Activated CD8-positive, alpha-beta memory T cell treated with anti-CD3 and anti-CD28 coated beads, Interleukin-2, amount 50 U/mL, for 24 hours (primary cell): ENCODE results near the gene RIPK4.

ENCODE experiments used
- DNase-seq: peaks from one replicate; pipeline ENCODE4 v3.0.0-alpha.2; 2020; ENCODE audit errors: extremely low read depth

The RIPK4 gene

DNA sequence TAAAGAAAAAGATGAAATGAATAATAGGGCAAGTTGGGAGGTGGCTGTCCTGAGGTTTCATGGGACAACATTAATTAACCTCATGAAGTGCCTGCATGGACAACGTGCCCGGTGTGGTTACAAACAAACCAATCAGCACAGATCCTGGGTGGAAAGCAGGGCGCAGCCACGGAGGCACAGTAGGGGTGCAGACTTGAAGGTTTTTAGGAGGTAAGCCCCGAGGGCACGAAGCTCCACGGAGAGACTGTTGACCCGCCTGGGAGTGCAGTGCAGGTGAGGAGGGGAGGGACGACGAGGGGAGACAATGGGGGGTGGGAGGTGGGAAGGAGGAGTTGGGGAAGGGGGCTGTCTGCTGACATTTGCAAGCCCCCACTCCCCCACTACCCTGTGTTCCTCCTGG lies 2.3 kb upstream of the RIPK4 start:
- DNase-seq: no peak

DNA sequence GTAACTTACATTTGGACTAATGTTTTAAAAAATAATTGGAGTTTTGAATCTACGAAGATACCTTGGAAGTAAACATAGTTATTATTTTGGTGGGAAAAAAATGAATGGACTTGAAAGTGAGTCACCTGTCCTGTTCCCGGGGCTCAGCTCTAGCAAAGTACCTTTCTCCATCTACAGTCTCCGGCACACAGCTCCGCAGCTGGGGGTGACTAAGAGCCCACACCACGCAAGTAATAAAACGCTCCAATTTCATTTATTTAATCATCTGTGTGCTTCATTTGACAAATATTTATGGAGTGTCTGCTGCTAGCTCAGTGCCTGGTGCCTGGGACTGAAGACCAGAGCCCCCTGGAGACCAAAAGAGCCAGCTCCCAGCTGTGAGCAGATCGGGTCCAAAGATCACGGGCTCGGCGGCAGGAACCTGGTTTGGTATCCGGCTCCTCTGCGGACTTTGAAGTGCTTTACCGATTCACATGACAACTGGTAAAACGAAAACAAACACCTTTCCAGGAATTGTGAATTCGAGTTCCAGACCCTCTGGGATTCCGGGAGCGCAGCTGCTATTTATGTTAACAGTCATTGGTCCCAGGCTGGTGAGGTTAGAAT lies 1.7 kb upstream of the RIPK4 start:
- no peak for DNase-seq

DNA sequence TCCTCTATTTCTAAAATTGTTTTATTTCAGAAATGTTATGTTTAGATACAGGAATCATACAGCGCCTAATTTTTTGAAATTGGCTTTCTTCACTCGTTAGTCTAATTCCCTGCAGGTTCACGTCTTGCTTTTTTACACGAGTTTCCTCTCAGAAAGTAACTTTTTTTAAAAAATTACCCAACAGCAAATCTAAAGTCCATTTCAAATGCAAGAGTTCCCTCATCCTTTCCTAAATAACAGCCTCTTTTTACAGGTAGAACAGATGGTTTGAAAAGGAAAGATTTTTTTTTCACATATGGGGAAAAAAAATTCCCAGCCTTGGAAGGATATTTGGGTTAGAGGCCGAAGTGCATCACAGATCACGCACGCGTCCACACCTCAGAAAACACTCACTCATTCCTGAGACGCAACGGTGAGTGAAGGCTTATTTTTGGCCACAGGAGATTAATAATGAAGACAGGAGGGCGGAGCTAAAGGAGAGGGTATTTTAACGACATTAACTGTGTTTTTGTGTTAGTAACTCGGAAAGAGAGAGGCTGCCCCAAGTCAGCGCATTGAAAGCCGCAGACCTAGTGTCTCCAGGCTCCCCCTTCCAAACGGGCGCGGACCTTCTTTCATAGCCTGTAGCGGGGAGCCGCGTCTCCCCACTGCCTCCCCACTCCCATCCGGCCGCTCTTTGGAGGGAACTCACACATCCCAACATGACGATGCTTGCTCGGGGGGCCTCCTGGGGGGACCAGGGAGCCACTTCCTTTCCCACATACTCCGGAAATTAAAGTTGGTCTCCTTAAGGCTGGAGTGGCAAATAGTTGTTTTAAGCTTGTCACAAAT lies 969 bp upstream of the RIPK4 start:
- no peak for DNase-seq

GRCh38 chr21:41765973-41766882 lies 624 bp downstream of the RIPK4 start:
- no peak for DNase-seq

- no peak for DNase-seq
Observed at GRCh38 chr21:41765420-41765821, 1.4 kb downstream of the RIPK4 start.

GRCh38 chr21:41764558-41765419 lies 2.1 kb downstream of the RIPK4 start:
- DNase-seq: no peak

DNA sequence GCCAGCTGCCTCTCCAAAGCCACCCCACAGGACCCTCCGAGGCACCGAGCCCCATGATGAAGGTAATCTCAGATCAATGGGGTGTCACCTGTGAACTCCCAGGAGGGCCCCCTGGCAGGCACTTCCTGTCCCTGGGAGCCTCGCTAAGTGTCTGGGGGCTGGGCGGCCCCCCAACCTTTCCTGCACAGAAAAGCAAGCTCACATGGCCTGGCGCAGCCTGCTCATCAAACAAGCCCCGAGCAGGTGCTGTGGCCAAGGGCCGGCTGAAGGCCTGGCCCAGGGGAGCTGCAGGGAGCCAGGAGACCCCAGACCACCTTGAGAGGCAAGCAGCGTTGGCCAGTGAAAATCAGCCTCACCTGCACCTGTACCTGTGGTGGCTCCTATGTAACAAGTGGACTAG lies 2.9 kb downstream of the RIPK4 start:
- DNase-seq: no peak

DNA sequence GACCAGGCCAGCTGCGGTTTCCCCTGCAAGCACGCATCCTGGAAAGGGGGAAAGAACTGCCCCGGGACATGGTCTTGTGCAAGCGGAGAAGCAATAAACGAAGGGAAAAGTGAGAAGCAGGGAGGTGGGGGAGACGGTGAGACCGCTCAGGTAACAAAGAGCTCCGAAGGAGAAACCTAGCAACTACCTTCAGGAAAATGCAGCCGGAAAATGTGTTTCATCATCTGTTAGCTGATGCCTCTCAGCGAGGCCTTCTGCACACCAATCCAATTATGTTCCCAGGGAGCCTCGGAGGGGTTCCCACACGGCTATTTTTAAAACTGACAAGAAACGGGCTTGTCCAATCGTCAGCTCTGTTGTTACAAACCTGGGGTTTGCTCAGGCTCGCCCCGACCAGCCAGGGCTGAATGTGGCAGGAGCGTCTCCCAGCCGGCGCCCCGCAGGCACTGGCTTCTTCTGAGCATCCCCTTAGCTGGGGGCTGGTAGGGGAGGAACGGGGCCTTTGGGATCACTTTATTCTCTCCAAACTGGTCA lies 3.4 kb downstream of the RIPK4 start:
- no peak for DNase-seq

GRCh38 chr21:41762753-41763152 lies 4.1 kb downstream of the RIPK4 start:
- DNase-seq: no peak

- no peak for DNase-seq
Observed at GRCh38 chr21:41761934-41762635, 4.8 kb downstream of the RIPK4 start.

DNA sequence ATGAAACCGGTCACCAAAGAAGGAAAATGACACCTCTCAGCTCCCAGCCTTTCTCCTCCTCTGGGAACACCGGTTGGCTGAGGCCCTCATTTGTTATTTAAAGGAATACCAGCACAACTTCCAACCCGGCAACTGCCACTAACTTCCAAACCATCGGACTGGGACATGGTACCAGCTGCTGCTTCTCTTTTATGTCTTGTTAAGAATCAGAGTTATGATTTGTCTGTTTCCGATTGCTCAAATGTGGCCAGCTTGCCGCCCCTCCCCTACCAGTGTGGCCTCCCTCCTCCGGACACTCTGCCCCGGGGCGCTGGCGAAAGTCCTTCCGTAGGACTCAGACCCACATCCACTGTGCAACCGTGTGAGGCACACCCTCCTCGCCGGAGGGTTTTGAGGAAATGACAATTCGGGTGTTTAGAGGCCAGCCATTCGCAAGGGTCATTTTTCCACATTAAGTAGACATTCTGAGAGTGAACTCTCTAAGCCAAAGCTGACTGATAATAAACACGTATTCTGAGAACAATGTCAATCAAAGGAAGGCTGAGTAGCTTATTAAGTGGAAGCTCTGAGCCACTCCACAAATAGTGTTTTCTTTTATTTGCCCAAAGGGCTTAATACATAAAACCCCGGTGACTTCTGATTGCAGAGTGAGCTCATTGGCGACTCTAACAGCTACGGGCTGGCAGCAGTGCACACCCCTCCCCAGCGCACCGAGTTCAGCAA lies 5.5 kb downstream of the RIPK4 start:
- no peak for DNase-seq

DNA sequence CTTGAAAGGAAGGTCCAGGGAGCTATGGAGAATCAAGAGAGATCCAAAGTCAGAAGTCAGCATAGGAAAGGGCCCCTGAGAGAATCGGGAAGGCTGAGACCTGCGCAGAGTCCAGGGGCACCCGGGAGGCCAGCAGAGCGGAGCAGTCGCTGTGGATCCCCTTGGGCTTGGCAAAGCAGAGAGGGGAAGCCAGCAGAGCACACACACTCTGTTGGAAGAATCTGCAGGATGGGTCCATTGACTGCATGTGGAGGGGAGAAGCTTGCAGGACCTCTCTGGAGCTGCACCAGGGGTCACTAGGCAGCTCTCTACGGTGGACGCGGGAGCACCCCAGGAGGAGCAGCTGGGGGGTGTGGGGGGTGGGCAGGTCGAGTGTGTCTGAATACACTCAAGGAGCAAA lies 6.4 kb downstream of the RIPK4 start:
- no peak for DNase-seq

GRCh38 chr21:41759926-41760325 lies 6.9 kb downstream of the RIPK4 start:
- DNase-seq: no peak

DNA sequence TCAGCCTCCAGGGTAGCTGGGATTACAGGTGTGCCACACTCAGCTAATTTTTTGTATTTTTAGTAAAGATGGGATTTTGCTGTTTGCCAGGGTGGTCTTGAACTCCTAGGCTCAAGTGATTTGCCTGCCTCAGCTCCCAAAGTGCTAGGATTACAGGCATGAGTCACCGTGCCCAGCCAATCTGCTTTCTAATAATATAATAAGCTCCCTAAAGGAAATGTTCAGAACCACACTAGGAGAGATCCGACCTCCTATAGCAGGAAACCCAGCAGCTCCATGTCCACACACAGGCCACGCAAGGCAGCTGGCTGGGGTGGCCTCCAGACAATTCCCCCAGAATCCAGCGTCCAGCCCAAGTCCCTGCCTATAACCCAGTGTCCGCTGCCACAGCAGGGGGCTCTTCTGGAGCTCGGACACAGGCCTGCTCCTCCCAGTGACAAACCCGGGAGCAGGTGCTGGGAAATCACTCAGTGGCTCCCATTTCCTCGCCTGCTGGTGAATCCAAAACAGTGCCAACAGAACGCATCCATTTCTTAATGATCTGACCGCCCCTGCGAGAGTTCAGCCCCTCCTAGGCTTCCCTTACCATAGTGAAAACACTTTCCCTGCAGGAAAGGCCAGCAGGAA lies 7.5 kb downstream of the RIPK4 start:
- DNase-seq: no peak

GRCh38 chr21:41758550-41758949 lies 8.3 kb downstream of the RIPK4 start:
- DNase-seq: no peak

DNA sequence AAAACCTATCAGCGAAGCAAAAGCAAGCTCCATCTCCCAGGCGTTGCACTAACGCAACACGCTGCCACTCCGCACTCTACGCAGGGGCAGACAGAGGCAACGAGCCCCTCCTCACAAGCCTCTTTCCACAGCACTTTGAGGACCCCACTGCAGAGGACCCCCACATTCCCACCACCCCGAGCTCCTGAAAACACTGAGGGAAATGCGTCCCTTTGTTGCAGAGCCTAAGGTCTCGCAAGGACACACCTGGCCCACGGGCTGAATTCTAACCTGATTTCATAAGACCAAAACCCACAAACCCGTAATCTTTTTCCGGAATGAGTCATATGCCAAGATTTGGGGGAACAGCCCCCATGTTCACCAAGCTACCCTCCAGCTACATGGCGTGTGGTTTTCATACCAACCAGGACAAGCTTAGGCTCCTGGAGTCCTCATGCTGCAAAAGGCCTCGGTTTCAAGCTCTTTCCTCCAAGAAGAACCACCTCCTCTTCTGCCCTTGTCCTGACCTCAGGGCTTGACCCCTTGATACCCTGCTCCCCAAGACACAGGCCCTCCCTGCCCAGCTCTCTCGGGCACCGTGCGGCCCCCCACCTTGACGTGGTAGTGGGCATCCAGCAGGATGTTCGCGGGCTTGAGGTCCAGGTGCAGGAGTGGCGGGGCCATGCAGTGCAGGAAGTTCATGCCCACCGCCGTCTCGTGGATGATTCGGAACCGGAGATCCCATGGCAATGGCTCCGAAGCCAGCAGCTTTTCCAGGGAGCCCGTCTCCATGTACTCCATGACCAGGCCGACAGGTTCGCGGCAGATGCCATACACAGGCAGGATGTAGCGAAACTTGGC lies 10.7 kb downstream of the RIPK4 start:
- DNase-seq: no peak

DNA sequence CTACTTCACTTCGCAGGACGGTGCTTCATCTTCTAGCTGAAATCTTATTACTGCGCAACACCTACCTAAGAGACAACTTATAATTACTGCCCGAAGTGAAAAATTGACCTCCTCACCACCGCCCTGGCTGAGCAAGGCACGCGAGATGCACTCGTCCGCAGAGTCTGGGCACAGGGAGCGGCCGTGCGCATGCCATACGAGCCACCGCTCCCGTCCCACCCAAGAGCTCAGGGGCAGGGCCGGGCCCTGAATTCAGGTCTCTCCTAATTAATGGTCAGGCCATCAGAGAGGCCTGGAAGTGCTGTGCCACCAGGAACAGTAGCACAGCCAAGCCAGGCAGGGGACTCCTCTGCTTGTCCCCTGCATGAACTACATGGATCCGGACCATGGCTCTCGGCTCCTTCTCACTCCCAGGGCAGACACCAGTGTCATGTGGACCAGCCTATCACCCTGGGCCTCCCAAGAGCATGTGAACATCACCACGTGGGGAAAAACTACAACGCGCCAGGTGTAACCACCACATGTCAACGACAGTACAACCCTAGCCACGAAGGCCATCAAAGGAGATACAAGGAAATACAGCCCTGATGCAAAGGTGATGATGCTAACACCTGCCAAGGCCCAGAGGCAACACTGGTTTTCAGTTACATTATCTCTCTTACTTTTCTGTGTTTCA lies 11.5 kb downstream of the RIPK4 start:
- no peak for DNase-seq

DNA sequence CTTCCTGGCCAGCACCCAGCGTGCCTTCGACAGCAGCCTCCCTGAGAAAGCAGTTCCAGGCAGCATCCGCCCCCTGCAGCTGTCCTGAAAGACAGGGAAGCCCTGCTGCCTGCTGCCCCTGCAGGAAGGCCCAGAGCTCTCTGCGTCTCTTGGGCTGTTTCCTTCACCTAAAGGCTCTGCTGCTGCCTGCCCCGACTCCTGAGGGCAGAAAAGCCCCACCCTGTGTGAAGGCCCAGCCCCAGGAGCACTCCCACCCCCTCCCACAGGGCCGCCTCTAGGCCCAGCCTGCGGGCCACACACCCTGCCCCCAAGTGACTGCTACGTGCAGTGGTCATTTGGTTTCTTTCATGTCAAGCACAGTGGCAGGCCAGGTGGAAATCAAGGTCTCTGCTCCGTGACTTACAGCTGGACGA lies 12.4 kb downstream of the RIPK4 start:
- DNase-seq: no peak
